ENCODE data around the gene OPN1SW.

Gene OPN1SW

DNA sequence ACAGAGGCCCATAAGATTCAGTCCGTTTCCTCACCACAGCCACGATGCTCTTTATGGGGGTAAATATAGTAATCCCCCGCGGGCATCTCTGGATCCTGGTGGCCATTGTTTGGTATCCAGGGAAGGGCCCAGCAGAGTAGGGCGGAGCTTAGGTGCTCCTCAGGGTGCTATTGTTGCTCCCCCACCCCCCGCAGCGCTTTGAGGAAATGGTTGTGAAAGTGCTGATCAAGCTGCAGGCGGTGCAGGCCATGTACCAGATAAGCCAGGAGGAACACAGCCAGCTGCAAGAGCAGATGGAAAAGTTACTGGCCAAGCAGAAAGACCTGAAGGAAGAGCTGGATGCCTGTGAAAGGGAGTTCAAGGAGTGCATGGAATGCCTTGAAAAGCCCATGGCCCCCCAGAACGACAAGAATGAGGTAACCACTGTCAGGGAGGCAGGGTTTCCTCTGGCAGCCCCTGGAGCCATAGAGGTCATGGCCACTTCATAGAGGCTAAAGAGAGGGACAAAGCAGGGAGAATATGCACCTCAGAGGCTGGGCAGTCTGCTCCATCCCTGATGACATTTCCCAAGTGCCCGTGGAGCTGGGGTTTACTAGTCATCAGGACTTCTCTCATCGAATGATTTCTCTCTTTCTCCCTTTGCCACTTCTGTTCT, 37.0 kb upstream of the OPN1SW start:
- TF ChIP-seq, protein P1, sequence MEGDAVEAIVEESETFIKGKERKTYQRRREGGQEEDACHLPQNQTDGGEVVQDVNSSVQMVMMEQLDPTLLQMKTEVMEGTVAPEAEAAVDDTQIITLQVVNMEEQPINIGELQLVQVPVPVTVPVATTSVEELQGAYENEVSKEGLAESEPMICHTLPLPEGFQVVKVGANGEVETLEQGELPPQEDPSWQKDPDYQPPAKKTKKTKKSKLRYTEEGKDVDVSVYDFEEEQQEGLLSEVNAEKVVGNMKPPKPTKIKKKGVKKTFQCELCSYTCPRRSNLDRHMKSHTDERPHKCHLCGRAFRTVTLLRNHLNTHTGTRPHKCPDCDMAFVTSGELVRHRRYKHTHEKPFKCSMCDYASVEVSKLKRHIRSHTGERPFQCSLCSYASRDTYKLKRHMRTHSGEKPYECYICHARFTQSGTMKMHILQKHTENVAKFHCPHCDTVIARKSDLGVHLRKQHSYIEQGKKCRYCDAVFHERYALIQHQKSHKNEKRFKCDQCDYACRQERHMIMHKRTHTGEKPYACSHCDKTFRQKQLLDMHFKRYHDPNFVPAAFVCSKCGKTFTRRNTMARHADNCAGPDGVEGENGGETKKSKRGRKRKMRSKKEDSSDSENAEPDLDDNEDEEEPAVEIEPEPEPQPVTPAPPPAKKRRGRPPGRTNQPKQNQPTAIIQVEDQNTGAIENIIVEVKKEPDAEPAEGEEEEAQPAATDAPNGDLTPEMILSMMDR (IDR thresholded peaks at IDR 0.05; ENCODE audit: unreplicated experiment in 3 of 3): no peak
- no peak overlapping the region for H3K27ac Mint-ChIP-seq
- peaks cover 32% of the 10 kb centered on the region for H3K4me1 Mint-ChIP-seq
- H3K4me3 Mint-ChIP-seq: no peak overlapping the region
- peaks cover 15% of the 10 kb centered on the region for H3K36me3 Mint-ChIP-seq (ENCODE audit: low read depth)
- H3K9me3 Mint-ChIP-seq: no peaks in the 10 kb centered on the region
- peaks cover 3% of the 10 kb centered on the region for H3K27me3 Mint-ChIP-seq (ENCODE audit: low read depth)

DNA sequence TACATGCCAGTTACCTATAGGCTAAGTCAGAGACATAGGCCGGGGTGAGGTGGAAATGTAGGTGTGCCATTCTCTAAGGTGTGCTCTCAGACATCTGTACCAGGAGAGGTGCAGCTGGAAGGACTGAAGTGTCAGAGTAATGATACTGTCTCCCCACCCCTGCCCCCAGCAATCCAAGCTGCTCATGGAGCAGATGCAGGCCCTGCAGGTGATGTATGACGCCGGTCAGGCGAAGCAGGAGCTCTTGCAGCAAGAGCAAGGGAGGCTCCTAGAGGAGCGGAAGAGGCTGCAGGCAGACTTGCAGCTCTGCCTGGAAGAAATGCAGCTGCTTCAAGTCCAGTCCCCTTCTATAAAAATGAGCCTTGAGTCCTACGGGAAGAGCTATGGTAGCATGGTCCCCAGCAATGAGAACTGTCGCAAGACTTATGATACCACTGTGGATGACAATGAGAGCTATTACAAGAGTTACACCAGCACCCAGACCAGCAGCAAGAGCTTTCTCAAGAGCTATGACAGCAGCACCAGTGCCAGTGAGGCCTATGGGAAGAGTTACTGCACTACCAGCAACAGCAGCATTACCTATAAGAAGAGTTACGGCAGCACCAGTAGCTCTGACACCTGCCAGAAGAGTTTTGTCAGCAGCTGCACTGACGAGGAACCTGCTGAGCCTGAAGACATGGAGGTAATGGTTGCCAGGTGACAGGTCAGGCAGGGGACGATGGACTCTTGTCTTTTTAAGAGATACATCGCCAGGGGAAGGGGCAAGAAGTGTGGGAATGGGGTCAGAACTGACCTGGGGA, 36.2 kb upstream of the OPN1SW start:
- TF ChIP-seq, protein P1 (IDR thresholded peaks at IDR 0.05; ENCODE audit: unreplicated experiment in 3 of 3): no peak
- no peak overlapping the region for H3K27ac Mint-ChIP-seq
- H3K27me3 Mint-ChIP-seq (ENCODE audit: low read depth): peaks cover under 1% of the 10 kb centered on the region
- H3K4me3 Mint-ChIP-seq: no peak overlapping the region
- peaks cover 38% of the 10 kb centered on the region for H3K4me1 Mint-ChIP-seq
- H3K36me3 Mint-ChIP-seq (ENCODE audit: low read depth): peaks cover 20% of the 10 kb centered on the region
- H3K9me3 Mint-ChIP-seq: no peaks in the 10 kb centered on the region

DNA sequence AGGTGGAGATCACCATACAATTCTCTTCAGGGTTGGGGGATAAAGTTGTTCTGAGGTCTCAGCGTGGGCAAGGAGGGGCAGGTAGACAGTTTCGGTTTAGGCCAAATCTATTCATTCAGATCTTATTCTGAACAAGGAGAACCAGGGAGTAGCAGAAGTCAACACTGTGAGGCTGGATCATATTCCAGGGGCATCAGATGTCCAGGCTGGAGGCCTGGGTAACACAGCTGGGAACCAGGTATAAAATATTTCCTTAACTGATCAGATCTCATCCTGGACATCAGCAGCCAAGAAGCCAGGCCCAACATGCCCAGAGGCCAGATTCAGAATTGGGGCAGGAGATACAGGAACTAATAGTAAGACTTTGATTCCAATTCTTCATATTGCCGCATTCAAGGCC, 35.4 kb upstream of the OPN1SW start:
- H3K4me1 Mint-ChIP-seq: peaks cover 46% of the 10 kb centered on the region
- TF ChIP-seq, protein P1 (IDR thresholded peaks at IDR 0.05; ENCODE audit: unreplicated experiment in 3 of 3): no peak
- H3K27ac Mint-ChIP-seq: no peak overlapping the region
- no peak overlapping the region for H3K4me3 Mint-ChIP-seq
- H3K9me3 Mint-ChIP-seq: no peaks in the 10 kb centered on the region
- H3K36me3 Mint-ChIP-seq (ENCODE audit: low read depth): peaks cover 27% of the 10 kb centered on the region
- no peaks in the 10 kb centered on the region for H3K27me3 Mint-ChIP-seq (ENCODE audit: low read depth)

DNA sequence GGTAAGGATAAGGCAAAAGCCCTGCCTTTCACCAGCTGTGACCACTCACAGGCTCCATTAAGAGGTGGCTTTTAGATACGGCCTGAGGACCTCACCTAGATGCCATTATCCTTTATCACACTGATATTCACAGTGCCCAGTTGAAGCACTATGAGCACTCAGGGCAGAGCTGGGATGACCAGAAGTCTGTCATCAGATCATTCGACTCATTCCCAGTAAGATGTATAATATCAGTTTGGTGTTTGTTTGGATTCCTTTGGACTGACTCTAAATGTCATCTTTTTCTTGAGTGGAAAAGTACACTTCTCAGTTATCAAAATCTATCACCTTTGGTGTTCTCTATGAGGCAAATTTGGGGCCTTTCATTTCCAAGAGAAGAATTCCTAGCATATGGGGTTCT, 34.9 kb upstream of the OPN1SW start:
- TF ChIP-seq, protein P1 (IDR thresholded peaks at IDR 0.05; ENCODE audit: unreplicated experiment in 3 of 3): no peak
- Mint-ChIP-seq H3K27ac (no peak overlapping the region), H3K4me3 (no peak overlapping the region), H3K9me3 (no peaks in the 10 kb centered on the region), H3K36me3 (ENCODE audit: low read depth) (peaks cover 32% of the 10 kb centered on the region), H3K4me1 (peaks cover 43% of the 10 kb centered on the region), H3K27me3 (ENCODE audit: low read depth) (no peaks in the 10 kb centered on the region)

DNA sequence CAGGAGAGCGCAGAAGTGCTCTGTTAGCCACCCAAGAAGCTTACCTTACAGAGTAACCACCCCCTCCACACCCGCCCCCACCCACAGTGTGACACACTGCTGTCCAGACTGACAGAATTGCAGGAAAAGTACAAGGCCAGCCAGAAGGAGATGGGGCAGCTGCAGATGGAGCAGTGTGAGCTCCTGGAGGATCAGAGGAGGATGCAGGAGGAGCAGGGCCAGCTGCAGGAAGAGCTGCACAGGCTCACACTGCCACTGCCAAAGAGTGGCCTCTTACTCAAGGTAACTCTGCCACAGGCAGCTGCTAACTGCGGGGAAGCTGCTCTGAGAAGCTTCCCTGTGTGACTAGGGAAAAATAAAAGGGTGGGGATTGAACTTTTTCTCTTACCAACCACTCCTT, 33.8 kb upstream of the OPN1SW start:
- Mint-ChIP-seq H3K4me3 (no peak overlapping the region), H3K36me3 (ENCODE audit: low read depth) (peaks cover 41% of the 10 kb centered on the region), H3K4me1 (peaks cover 35% of the 10 kb centered on the region), H3K27ac (no peak overlapping the region), H3K9me3 (no peaks in the 10 kb centered on the region), H3K27me3 (ENCODE audit: low read depth) (no peaks in the 10 kb centered on the region)
- TF ChIP-seq, protein P1 (IDR thresholded peaks at IDR 0.05; ENCODE audit: unreplicated experiment in 3 of 3): no peak

Data from nephron (organoid).